Measurements from ENCODE around the gene TSSC4.

TSSC4 gene

DNA sequence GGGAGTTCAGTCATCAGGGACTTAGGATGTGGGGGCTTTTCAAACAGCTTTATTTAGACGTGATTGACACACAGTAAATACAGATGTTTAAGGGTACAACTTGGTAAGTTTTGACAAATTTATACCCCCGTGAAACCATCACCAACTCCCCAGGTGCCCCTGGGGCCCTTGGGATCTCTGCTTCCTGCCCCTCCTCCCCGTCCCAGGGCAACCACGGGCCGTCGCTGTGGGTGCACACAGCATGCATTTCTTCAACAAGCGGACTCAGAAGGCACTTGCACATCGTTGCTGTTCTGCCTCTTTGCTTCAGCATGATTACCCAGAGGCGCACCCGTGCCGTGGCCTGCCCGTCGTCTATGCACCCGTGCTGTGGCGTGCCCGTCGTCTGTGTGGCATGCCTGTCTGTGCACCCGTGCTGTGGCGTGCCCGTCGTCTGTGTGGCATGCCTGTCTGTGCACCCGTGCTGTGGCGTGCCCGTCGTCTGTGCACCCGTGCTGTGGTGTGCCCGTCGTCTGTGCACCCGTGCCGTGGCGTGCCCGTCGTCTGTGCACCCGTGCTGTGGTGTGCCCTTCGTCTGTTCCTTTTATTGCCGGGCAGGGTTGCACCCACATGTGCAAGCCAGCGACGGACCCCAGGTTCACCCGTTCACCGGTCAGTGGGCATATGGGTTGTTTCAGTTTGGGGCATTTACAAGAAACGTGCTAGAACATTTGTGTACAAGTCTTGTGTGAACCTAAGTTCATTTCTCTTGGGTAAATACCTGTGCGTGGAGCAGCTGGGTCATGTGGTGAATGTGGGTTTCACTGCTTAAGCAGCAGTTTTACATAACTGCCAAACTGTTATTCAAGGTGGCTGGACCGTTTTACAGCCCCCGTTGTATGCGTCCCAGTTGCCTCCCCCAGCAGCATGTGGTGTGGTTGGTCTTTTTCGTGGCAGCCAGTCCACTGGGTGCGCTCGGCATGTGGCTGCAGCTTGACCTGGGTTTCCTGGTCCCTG, 15.1 kb upstream of the TSSC4 start:
- Mint-ChIP-seq H3K27me3 (no peaks in the 10 kb centered on the region), H3K27ac (peak overlapping the region; percentile 88 to 92), H3K36me3 (ENCODE audit: insufficient read depth) (peaks cover 72% of the 10 kb centered on the region), H3K4me3 (peak overlapping the region; percentile 81 to 83), H3K4me1 (ENCODE audit: low read depth in 2 of 2) (peaks cover 76 to 84% of the 10 kb centered on the region in 2 donors), H3K9me3 (no peaks in the 10 kb centered on the region)
- ATAC-seq (replicated peaks): peak; percentile 34
- peak in 2 of 3 experiments; percentile 34 to 43 for DNase-seq

- Mint-ChIP-seq H3K27ac (peak overlapping the region; percentile 74 to 92), H3K27me3 (no peaks in the 10 kb centered on the region), H3K4me3 (peak overlapping the region; percentile 81 to 83), H3K4me1 (ENCODE audit: low read depth in 2 of 2) (peaks cover 67 to 76% of the 10 kb centered on the region in 2 donors), H3K9me3 (no peaks in the 10 kb centered on the region), H3K36me3 (ENCODE audit: insufficient read depth) (peaks cover 80% of the 10 kb centered on the region)
- no peak for ATAC-seq (replicated peaks)
- no peak for DNase-seq
These were observed 14.0 kb upstream of the TSSC4 start for GRCh38 chr11:2386591-2386990.

DNA sequence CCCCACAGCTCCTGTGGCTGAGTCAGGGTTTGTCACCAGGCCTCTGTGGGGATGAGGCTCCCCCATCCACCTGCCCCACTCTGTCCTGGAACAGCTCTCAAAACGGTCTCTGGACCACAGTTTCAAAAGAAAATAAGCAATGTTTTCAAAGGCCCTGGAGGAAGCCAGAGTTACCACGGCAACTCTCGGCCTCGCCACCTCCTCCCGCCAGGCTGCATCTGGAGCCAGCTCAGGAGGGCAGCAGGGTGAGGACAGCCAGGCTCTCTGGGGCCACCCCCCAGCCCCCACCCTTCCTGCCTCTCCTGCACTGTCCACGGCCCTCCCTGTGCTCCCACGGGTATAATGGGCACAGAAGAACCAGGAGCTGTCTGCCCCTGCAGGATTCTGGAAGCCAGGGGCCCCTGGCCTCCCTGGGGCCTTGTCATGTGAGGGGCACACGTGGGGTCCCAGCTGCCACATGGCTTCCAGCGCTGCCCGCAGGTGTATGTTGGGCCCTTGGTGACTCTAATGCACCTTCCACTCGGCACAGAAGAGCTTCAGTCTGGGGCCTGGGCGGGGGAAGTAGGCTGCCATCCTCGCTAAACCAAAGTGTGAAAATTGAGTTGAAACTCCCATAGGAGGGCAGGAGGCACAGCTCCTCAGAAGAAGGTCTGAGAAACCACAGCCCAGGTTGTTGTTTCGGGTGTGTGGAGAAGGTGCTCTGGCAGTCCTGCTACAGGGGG, 13.1 kb upstream of the TSSC4 start:
- H3K27ac Mint-ChIP-seq: peak overlapping the region; percentile 74 to 92
- H3K4me3 Mint-ChIP-seq: peak overlapping the region; percentile 81 to 83
- H3K36me3 Mint-ChIP-seq (ENCODE audit: insufficient read depth): peaks cover 84% of the 10 kb centered on the region
- peaks cover 64 to 73% of the 10 kb centered on the region in 2 donors for H3K4me1 Mint-ChIP-seq (ENCODE audit: low read depth in 2 of 2)
- ATAC-seq (replicated peaks) (peak; percentile 75), DNase-seq (peak; percentile 60 to 64 (median 62))
- H3K27me3 Mint-ChIP-seq: no peaks in the 10 kb centered on the region
- H3K9me3 Mint-ChIP-seq: no peaks in the 10 kb centered on the region

DNA sequence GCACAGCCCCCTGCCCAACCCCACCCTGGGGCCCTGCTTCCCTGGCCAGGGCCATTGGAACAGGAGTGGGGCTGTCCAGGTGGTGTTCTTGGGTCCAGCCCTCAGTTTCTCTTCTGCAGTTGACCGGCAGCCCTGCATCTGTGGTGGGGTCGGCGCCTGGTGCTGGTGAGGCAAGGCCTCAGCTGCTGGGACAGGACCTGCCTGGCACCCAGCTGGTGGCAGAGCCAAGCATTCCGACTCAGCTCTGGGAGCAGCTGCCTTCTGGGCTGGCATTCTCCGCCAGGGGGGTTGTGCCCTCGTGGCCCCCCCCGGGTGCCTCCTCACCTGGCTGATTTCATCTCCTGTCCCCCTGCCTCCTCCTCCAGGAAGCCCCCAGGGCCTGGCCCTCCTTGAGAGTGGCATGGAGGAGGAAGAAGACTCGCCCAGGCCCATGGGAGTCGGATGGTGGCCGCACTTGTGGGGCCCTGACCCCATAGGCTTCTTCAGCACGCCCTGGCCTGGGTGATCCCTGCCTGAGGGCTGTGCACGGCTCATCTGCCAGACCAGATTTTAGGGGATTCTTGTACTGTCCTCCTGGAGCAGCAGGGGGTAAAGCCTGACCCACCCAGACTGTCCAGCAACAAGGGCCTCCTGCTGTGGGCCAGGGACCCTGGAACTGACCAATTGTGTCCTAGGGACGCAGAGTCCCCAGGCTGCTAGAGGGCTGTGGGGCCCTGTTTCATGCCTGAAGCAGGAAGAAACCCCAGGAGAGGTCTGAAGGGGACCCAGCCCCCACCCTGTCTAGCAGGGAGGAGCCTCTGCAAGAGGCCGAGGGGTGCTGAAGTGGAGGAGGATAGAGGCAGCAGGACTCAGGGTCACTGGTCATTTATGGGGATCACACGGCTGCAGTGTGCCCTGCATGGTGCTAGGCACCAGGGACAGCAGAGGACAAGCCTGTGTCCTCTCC, 11.8 kb upstream of the TSSC4 start:
- H3K36me3 Mint-ChIP-seq (ENCODE audit: insufficient read depth): peaks cover 84% of the 10 kb centered on the region
- peaks cover 57 to 64% of the 10 kb centered on the region in 2 donors for H3K4me1 Mint-ChIP-seq (ENCODE audit: low read depth in 2 of 2)
- no peaks in the 10 kb centered on the region for H3K9me3 Mint-ChIP-seq
- no peak for ATAC-seq (replicated peaks)
- DNase-seq: no peak
- peak overlapping the region; percentile 70 to 83 for H3K4me3 Mint-ChIP-seq
- H3K27ac Mint-ChIP-seq: peak overlapping the region; percentile 93 to 94
- H3K27me3 Mint-ChIP-seq: no peaks in the 10 kb centered on the region

GRCh38 chr11:2389377-2390026, 11.0 kb upstream of the TSSC4 start:
- peaks cover 84% of the 10 kb centered on the region for H3K36me3 Mint-ChIP-seq (ENCODE audit: insufficient read depth)
- no peaks in the 10 kb centered on the region for H3K27me3 Mint-ChIP-seq
- DNase-seq (no peak), ATAC-seq (replicated peaks) (no peak)
- H3K9me3 Mint-ChIP-seq: no peaks in the 10 kb centered on the region
- H3K4me3 Mint-ChIP-seq: peak overlapping the region; percentile 70 to 83
- peaks cover 50 to 64% of the 10 kb centered on the region in 2 donors for H3K4me1 Mint-ChIP-seq (ENCODE audit: low read depth in 2 of 2)
- peak overlapping the region; percentile 93 to 94 for H3K27ac Mint-ChIP-seq

- Mint-ChIP-seq H3K4me3 (peak overlapping the region; percentile 70 to 83), H3K4me1 (ENCODE audit: low read depth in 2 of 2) (peaks cover 49 to 66% of the 10 kb centered on the region in 2 donors), H3K9me3 (no peaks in the 10 kb centered on the region), H3K27ac (peak overlapping the region; percentile 93 to 94), H3K27me3 (no peaks in the 10 kb centered on the region), H3K36me3 (ENCODE audit: insufficient read depth) (peaks cover 82% of the 10 kb centered on the region)
- no peak for DNase-seq
- no peak for ATAC-seq (replicated peaks)
These were observed 10.3 kb upstream of the TSSC4 start for GRCh38 chr11:2390091-2390724.

DNA sequence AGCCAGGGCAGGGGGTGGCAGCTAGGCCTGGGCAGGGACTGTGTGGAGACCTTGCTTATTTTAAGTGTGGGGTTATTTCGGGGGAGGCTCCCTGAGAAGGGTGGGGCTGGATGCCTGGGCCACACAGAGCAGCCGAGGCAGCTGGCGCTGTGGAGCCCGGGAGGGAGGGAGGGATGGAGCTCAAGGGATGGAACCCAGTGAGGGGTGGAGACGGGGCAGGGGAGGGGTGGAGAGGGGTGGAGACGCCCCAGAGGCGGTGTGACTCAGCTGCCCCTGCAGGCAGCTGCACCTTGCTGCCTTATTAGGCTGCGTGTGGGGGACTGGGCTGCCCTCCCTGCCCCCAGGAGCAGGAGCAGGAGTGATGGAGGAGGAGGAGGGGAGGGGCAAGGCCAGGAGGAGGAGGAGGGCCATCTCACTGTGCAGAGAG, 9.8 kb upstream of the TSSC4 start:
- peaks cover 43 to 61% of the 10 kb centered on the region in 2 donors for H3K4me1 Mint-ChIP-seq (ENCODE audit: low read depth in 2 of 2)
- DNase-seq: no peak
- H3K4me3 Mint-ChIP-seq: peak overlapping the region; percentile 29 to 70
- H3K9me3 Mint-ChIP-seq: no peaks in the 10 kb centered on the region
- no peaks in the 10 kb centered on the region for H3K27me3 Mint-ChIP-seq
- no peak for ATAC-seq (replicated peaks)
- H3K27ac Mint-ChIP-seq: peak overlapping the region; percentile 44 to 93
- peaks cover 82% of the 10 kb centered on the region for H3K36me3 Mint-ChIP-seq (ENCODE audit: insufficient read depth)

DNA sequence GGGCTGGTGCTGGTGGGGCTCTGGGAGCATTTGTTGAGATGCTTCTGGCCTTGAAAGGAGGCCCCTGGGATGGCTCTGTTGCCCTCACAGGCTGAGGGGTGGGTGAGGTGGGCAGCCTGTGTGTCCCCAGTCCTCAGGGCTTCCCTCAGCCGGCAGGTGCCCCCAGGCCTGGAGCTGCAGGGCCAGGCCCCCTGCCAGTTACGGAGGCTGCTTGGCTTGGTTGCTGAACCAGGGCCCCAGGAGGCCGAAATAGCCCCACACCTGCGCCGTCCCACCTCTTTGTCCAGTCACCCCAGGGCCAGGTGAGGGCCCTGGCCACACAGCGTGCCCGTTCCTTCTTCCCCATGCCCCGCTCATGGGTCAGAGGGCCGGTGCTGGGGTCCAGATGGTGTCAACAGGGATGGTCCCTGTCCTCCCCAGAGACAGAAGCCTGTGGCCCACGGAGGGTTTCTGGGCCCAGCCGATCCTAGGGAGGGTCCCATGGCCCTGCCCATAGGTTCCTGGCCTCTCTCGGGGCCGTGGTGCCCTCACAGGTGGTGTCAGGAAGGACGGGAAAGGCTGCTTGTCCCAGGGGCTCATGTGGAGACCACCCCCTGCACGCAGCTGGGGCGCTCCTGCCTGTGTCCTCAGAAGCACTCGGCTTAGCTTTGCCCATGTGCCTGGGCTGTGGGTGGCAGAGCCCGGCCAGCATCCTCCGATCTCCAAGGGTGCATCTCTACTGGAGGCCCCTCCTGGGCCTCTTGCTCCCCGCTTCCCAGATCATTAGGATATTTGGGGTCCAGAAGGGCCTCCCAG, 9.2 kb upstream of the TSSC4 start:
- peaks cover 85% of the 10 kb centered on the region for H3K36me3 Mint-ChIP-seq (ENCODE audit: insufficient read depth)
- DNase-seq (no peak), ATAC-seq (replicated peaks) (no peak)
- peaks cover 38 to 54% of the 10 kb centered on the region in 2 donors for H3K4me1 Mint-ChIP-seq (ENCODE audit: low read depth in 2 of 2)
- no peaks in the 10 kb centered on the region for H3K27me3 Mint-ChIP-seq
- peak overlapping the region; percentile 37 to 44 for H3K4me3 Mint-ChIP-seq
- H3K27ac Mint-ChIP-seq: peak overlapping the region; percentile 44 to 93
- no peaks in the 10 kb centered on the region for H3K9me3 Mint-ChIP-seq

DNA sequence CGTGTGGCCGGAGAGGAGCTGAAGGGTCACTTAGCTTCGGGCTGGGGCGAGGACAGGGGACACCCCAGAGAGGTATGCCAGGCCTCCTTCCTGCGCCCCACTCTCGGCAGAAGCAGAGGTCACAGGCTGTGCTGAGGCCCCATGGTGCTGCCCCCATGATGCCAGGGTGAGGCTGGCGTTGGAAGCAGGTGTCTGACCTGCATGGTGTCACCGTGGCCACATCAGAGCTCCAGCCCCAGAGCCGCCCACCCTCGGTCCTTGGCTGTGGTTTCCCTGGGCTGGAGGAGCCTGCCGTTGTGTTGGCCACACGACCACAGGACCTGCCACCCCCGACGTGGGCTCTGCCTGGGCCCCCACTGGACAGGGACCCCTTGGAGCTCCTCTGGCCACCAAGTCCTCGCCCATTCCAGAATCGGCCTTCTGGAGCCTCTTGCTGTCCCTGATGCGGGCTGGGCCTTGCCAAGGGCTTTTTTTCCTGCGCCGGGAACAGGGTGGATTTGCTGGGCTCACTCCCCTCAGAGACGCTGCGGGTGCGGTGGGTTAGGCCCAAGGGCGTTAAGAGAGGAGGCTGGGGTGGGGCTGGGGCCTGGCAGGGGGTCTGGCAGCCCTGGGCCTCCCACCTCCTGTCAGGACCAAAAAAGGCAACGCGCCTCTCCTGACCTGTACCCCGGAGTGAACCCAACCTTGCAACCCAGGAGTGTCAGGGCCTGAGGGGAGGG, 8.2 kb upstream of the TSSC4 start:
- H3K4me1 Mint-ChIP-seq (ENCODE audit: low read depth in 2 of 2): peaks cover 30 to 44% of the 10 kb centered on the region in 2 donors
- peak overlapping the region in 1 of 2 donors; percentile 6 for H3K4me3 Mint-ChIP-seq
- H3K9me3 Mint-ChIP-seq: no peaks in the 10 kb centered on the region
- ATAC-seq (replicated peaks) (no peak), DNase-seq (no peak)
- H3K27me3 Mint-ChIP-seq: no peaks in the 10 kb centered on the region
- peaks cover 88% of the 10 kb centered on the region for H3K36me3 Mint-ChIP-seq (ENCODE audit: insufficient read depth)
- H3K27ac Mint-ChIP-seq: peak overlapping the region; percentile 44 to 66

DNA sequence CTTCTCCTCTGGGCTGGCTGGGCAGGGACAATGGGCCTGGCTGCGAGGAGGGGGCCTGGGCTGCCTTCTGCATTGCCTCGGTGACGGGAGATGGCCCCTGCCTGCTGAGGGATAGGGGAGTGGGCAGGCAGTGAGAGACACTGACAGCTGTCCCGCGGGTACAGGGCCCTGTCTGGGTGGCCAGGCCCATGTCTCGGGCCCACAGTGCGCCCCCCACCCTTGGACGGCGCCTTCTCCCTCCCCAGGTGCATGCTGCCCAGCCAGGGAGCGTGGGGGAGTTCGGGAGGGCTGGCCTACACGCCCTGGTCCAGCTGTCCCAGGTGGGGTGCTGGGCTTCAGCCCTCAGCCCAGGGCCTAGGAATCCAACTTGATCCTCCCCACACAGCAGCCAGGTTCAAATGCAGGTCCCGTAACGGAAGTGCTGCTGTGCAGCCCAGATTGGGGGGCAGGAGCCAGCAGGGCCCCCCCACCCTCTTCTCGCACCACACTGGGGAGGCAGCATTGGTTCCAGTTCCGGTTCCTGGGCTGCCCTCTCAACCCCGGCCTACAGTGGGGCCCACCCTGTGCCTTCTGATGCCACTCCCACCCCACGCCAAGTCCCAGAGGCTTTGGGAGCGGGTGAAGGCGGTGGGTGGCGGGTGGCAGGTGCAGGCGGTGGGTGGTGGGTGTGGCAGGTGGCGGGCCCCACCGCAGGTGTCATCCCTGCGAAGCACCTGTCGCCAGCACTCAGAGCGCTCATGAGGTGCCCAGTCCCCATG, 7.3 kb upstream of the TSSC4 start:
- H3K36me3 Mint-ChIP-seq (ENCODE audit: insufficient read depth): peaks cover 92% of the 10 kb centered on the region
- peak overlapping the region in 1 of 2 donors; percentile 31 for H3K4me3 Mint-ChIP-seq
- no peaks in the 10 kb centered on the region for H3K9me3 Mint-ChIP-seq
- peak overlapping the region; percentile 44 to 66 for H3K27ac Mint-ChIP-seq
- ATAC-seq (replicated peaks) (peak; percentile 19), DNase-seq (no peak)
- peaks cover 24 to 39% of the 10 kb centered on the region in 2 donors for H3K4me1 Mint-ChIP-seq (ENCODE audit: low read depth in 2 of 2)
- H3K27me3 Mint-ChIP-seq: no peaks in the 10 kb centered on the region

Measured in effector memory CD8-positive, alpha-beta T cell (primary cell).